BJ (cell line): Measurements from ENCODE around the gene QSOX1. TPM values are rescaled to one million over a fixed set of nuclear protein-coding genes. Genes with fewer than 3 reads are reported as not detected.

Experiments
- CTCF ChIA-PET: fragments of 350-600 bp; formaldehyde crosslinking; extraction: SDS; loops from one replicate; lab custom pipeline; 2021; ENCODE audit warnings: antibody characterized with exemption, inconsistent platforms; lab: Yijun Ruan, JAX
- POLR2A ChIA-PET: fragments of 300-600 bp; sonication (Branson Sonifier 250); formaldehyde crosslinking; extraction: SDS; loops from one replicate; lab custom pipeline; 2021; ENCODE audit warnings: antibody characterized with exemption; lab: Charles Lee
- DNase-seq: peaks from one replicate; pipeline ENCODE4 v3.0.0-alpha.2; 2011; ENCODE audit warnings: low read depth
- H3K27me3 ChIP-seq: 2 replicates; pipeline ENCODE4 v1.6.0; 2011; ENCODE audit warnings: low read length; ENCODE audit not compliant: control insufficient read depth, insufficient read depth
- H3K36me3 ChIP-seq: 2 replicates; pipeline ENCODE4 v1.5.1; 2011; ENCODE audit warnings: low read length; ENCODE audit not compliant: control insufficient read depth, insufficient read depth
- H3K4me3 ChIP-seq: 2 replicates; pipeline ENCODE4 v1.5.1; 2011; ENCODE audit warnings: low read depth, mild to moderate bottlenecking, control low read depth, low read length
- CTCF ChIP-seq: IDR thresholded peaks from 2 replicates; pipeline ENCODE4 v1.5.1; 2011; ENCODE audit warnings: low read depth, mild to moderate bottlenecking, control low read depth, inconsistent platforms, low read length, moderate library complexity; ENCODE audit not compliant: insufficient read depth
- polyA plus RNA-seq: library from polyadenylated mRNA; depleted of rRNA; stranded (reverse); fragments of >200 nt; gene quantifications from 2 replicates; pipeline ENCODE4 v1.2.3, GENCODE V29; 2011

Gene QSOX1
- polyA plus RNA-seq, 1 experiment = 503 TPM

DNA sequence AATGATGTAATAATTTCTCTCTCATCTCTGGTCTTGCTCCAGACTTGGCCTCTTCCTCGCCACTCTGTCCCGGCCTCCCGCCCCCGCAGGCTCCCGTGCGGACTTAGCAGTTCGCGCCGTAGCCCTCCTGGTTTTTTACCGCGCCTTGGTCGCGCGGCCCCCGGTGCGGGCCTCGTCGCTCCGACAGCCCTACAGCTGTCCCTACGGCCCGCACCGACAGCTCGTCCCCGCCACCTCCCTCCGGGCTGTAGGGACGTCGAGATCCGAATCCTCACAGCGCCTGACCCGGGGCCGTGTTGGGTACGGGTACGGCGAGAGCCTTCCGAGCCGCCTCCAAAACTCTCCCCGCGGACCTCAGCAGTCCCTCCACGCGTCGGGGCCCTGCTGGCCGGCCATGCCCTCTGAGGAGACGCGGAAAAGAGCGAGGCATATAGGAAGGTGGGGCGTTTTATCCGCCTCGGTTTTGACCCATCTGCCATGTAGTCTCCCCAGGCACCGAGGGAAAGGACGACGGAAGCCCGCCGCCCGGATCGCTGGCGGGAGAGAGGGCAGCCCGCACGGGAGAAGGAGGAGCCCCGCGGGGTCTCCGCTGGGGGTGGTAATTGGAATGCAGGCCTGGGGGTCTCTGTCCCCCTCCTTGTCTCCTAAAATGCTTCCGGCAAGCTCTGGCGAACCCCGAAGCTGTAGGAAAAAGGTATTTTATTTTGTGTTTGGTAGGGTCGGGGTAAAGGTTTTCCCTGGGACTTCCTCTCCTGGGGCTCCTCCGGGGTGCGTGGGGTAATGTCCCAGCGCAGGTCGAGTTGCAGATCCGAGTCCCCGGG, 78.7 kb downstream of the QSOX1 start:
- ChIA-PET CTCF (interaction anchor here (0.9 kb wide), 1 partner anchor 244 kb away, joined by 3 read pairs; no protein-coding TSS in a partner anchor), POLR2A (no interaction called here)
- H3K36me3 ChIP-seq = no peaks in the 10 kb centered on the region
- H3K4me3 ChIP-seq = no peak overlapping the region
- H3K27me3 ChIP-seq = peaks cover 61% of the 10 kb centered on the region
- no peak for TF ChIP-seq CTCF
- no peak for DNase-seq

GRCh38 chr1:180234369-180235076, 79.9 kb downstream of the QSOX1 start:
- Histone ChIP-seq H3K4me3 (no peak overlapping the region), H3K27me3 (peaks cover 58% of the 10 kb centered on the region), H3K36me3 (no peaks in the 10 kb centered on the region)
- ChIA-PET POLR2A (interaction anchor here (0.5 kb wide), 1 partner anchor 28 kb away, joined by 3 read pairs; no protein-coding TSS in a partner anchor), CTCF (interaction anchor here (0.9 to 1.7 kb wide), 3 partner anchors 9 to 243 kb away, joined by 3 to 4 read pairs (median 3); no protein-coding TSS in a partner anchor)
- TF ChIP-seq CTCF = no peak
- no peak for DNase-seq

DNA sequence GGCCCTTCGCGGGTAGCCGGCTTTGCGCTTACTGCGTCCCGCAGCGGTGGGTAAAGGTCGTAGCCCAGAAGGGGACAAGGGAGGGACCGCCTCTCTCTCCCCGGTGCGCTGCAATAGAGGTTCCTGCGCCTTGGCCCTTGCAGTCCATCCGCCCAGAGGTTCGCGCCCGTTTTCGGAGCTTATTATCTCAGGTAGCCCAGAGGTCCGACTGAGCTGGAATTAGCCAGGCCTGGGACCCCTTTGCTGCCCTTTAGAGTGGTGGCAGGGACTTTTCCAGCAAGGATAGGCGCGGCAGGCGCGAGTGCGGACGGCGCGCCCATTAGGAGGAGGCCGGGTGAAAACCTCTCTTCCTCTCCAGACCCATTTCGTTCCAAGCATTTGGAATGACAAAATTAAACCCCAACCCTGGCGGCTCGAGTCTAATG, 80.4 kb downstream of the QSOX1 start:
- no peak overlapping the region for H3K4me3 ChIP-seq
- TF ChIP-seq CTCF = no peak
- POLR2A ChIA-PET = interaction anchor here (0.5 kb wide), 1 partner anchor 28 kb away, joined by 3 read pairs; no protein-coding TSS in a partner anchor
- peaks cover 60% of the 10 kb centered on the region for H3K27me3 ChIP-seq
- no peak for DNase-seq
- CTCF ChIA-PET = interaction anchor here (1.4 to 1.7 kb wide), 2 partner anchors 9 to 47 kb away, joined by 3 to 4 read pairs; no protein-coding TSS in a partner anchor
- no peaks in the 10 kb centered on the region for H3K36me3 ChIP-seq

- no peak for TF ChIP-seq CTCF
- POLR2A ChIA-PET = no interaction called here
- Histone ChIP-seq H3K36me3 (no peaks in the 10 kb centered on the region), H3K27me3 (peaks cover 63% of the 10 kb centered on the region), H3K4me3 (no peak overlapping the region)
- CTCF ChIA-PET = interaction anchor here (1.4 to 1.7 kb wide), 2 partner anchors 10 to 48 kb away, joined by 3 to 4 read pairs; no protein-coding TSS in a partner anchor
- DNase-seq = no peak
These were observed 81.0 kb downstream of the QSOX1 start for GRCh38 chr1:180235502-180236239.
